Effector memory CD8-positive, alpha-beta T cell (primary cell): ENCODE measurements around the gene MUSTN1.
A peak's percentile ranks its signal among the peaks of the same experiment; 100 is the strongest.

Experiments
- ATAC-seq: fragments of 150-1000 bp; cut with Tn5 transposase; replicated peaks from 2 replicates; pipeline ENCODE4 v1.10.0; 2021; ENCODE audit warnings: mild to moderate bottlenecking, moderate library complexity
- DNase-seq, 3 experiments: peaks; one replicate each; pipeline ENCODE4 v3.0.0; 2021
- H3K27ac Mint-ChIP-seq, 2 donors: one replicate each; pipeline ENCODE4 v1.8.0; 2022; ENCODE audit warnings: mild to moderate bottlenecking in 2 of 2, mixed read lengths in 2 of 2, moderate library complexity in 2 of 2
- H3K27me3 Mint-ChIP-seq, 2 donors: one replicate each; pipeline ENCODE4 v1.8.0; 2022; ENCODE audit warnings: mixed read lengths in 2 of 2
- H3K36me3 Mint-ChIP-seq: one replicate; pipeline ENCODE4 v1.8.0; 2022; ENCODE audit warnings: mild to moderate bottlenecking, moderate library complexity, mixed read lengths; ENCODE audit not compliant: insufficient read depth
- H3K4me1 Mint-ChIP-seq, 2 donors: one replicate each; pipeline ENCODE4 v1.8.0; 2022; ENCODE audit warnings: low read depth in 2 of 2, mixed read lengths in 2 of 2
- H3K4me3 Mint-ChIP-seq, 2 donors: one replicate each; pipeline ENCODE4 v1.8.0; 2022; ENCODE audit warnings: mild to moderate bottlenecking in 2 of 2, mixed read lengths in 2 of 2, moderate library complexity in 2 of 2
- H3K9me3 Mint-ChIP-seq, 2 donors: one replicate each; pipeline ENCODE4 v1.8.0; 2022; ENCODE audit warnings: mixed read lengths in 2 of 2

The MUSTN1 gene

GRCh38 chr3:52790337-52790736 is 44.5 kb downstream of the MUSTN1 start:
- H3K27me3 Mint-ChIP-seq: peaks cover 0 to 18% of the 10 kb centered on the region in 2 donors
- no peak overlapping the region for H3K27ac Mint-ChIP-seq
- no peak for DNase-seq
- no peak overlapping the region for H3K4me3 Mint-ChIP-seq
- no peaks in the 10 kb centered on the region for H3K9me3 Mint-ChIP-seq
- H3K36me3 Mint-ChIP-seq: peaks cover 3% of the 10 kb centered on the region
- peaks cover 0 to 1% of the 10 kb centered on the region in 2 donors for H3K4me1 Mint-ChIP-seq
- no peak for ATAC-seq

GRCh38 chr3:52789746-52790040 is 45.1 kb downstream of the MUSTN1 start:
- peaks cover 0 to 1% of the 10 kb centered on the region in 2 donors for H3K4me1 Mint-ChIP-seq
- peaks cover 4% of the 10 kb centered on the region for H3K36me3 Mint-ChIP-seq
- no peaks in the 10 kb centered on the region for H3K9me3 Mint-ChIP-seq
- no peak overlapping the region for H3K4me3 Mint-ChIP-seq
- peaks cover 0 to 24% of the 10 kb centered on the region in 2 donors for H3K27me3 Mint-ChIP-seq
- DNase-seq (no peak), ATAC-seq (no peak)
- no peak overlapping the region for H3K27ac Mint-ChIP-seq

GRCh38 chr3:52788890-52789745 is 45.7 kb downstream of the MUSTN1 start:
- Mint-ChIP-seq H3K27ac (no peak overlapping the region), H3K4me3 (no peak overlapping the region), H3K4me1 (peaks cover 0 to 1% of the 10 kb centered on the region in 2 donors), H3K27me3 (peaks cover 0 to 24% of the 10 kb centered on the region in 2 donors), H3K36me3 (peaks cover 4% of the 10 kb centered on the region), H3K9me3 (no peaks in the 10 kb centered on the region)
- ATAC-seq (no peak), DNase-seq (no peak)

- DNase-seq (no peak), ATAC-seq (no peak)
- H3K4me3 Mint-ChIP-seq: no peak overlapping the region
- H3K27ac Mint-ChIP-seq: no peak overlapping the region
- no peaks in the 10 kb centered on the region for H3K9me3 Mint-ChIP-seq
- peaks cover 6 to 33% of the 10 kb centered on the region in 2 donors for H3K27me3 Mint-ChIP-seq
- H3K36me3 Mint-ChIP-seq: peaks cover 4% of the 10 kb centered on the region
- peaks cover 0 to 1% of the 10 kb centered on the region in 2 donors for H3K4me1 Mint-ChIP-seq
These were observed 46.9 kb downstream of the MUSTN1 start for GRCh38 chr3:52787672-52788625.

GRCh38 chr3:52787246-52787645 is 47.6 kb downstream of the MUSTN1 start:
- peaks cover 8% of the 10 kb centered on the region for H3K36me3 Mint-ChIP-seq
- peaks cover 6 to 34% of the 10 kb centered on the region in 2 donors for H3K27me3 Mint-ChIP-seq
- H3K9me3 Mint-ChIP-seq: no peaks in the 10 kb centered on the region
- no peak overlapping the region for H3K4me3 Mint-ChIP-seq
- DNase-seq (no peak), ATAC-seq (no peak)
- peaks cover 0 to 1% of the 10 kb centered on the region in 2 donors for H3K4me1 Mint-ChIP-seq
- H3K27ac Mint-ChIP-seq: no peak overlapping the region

GRCh38 chr3:52786330-52787215 is 48.2 kb downstream of the MUSTN1 start:
- no peak for ATAC-seq
- no peaks in the 10 kb centered on the region for H3K9me3 Mint-ChIP-seq
- H3K27me3 Mint-ChIP-seq: peaks cover 6 to 40% of the 10 kb centered on the region in 2 donors
- H3K36me3 Mint-ChIP-seq: peaks cover 8% of the 10 kb centered on the region
- H3K27ac Mint-ChIP-seq: no peak overlapping the region
- no peak overlapping the region for H3K4me3 Mint-ChIP-seq
- H3K4me1 Mint-ChIP-seq: peaks cover 0 to 6% of the 10 kb centered on the region in 2 donors
- no peak for DNase-seq

- Mint-ChIP-seq H3K27me3 (peaks cover 6 to 40% of the 10 kb centered on the region in 2 donors), H3K9me3 (no peaks in the 10 kb centered on the region), H3K4me1 (peaks cover 0 to 6% of the 10 kb centered on the region in 2 donors), H3K4me3 (no peak overlapping the region), H3K36me3 (peaks cover 8% of the 10 kb centered on the region), H3K27ac (peak overlapping the region in 1 of 2 donors; percentile 30)
- ATAC-seq (no peak), DNase-seq (no peak)
These were observed 49.8 kb downstream of the MUSTN1 start for GRCh38 chr3:52784931-52785590.

GRCh38 chr3:52784021-52784621 is 50.7 kb downstream of the MUSTN1 start:
- DNase-seq: no peak
- no peak for ATAC-seq
- peaks cover 8% of the 10 kb centered on the region for H3K36me3 Mint-ChIP-seq
- H3K27me3 Mint-ChIP-seq: peaks cover 6 to 38% of the 10 kb centered on the region in 2 donors
- no peak overlapping the region for H3K27ac Mint-ChIP-seq
- no peaks in the 10 kb centered on the region for H3K9me3 Mint-ChIP-seq
- H3K4me1 Mint-ChIP-seq: peaks cover 0 to 6% of the 10 kb centered on the region in 2 donors
- no peak overlapping the region for H3K4me3 Mint-ChIP-seq

GRCh38 chr3:52783211-52783555 is 51.6 kb downstream of the MUSTN1 start:
- no peak overlapping the region for H3K4me3 Mint-ChIP-seq
- peaks cover 8% of the 10 kb centered on the region for H3K36me3 Mint-ChIP-seq
- H3K4me1 Mint-ChIP-seq: peaks cover 0 to 5% of the 10 kb centered on the region in 2 donors
- no peak overlapping the region for H3K27ac Mint-ChIP-seq
- H3K27me3 Mint-ChIP-seq: peaks cover 6 to 39% of the 10 kb centered on the region in 2 donors
- no peak for ATAC-seq
- no peak for DNase-seq
- H3K9me3 Mint-ChIP-seq: no peaks in the 10 kb centered on the region
